MM.1S (cell line): Measurements from ENCODE around the gene FAM120A.

Experiments
- DNase-seq: peaks from one replicate; pipeline ENCODE4 v3.0.0-alpha.2; 2015
- H2AFZ ChIP-seq: fragments of 300-600 bp; sonication (generic); 2 replicates; pipeline ENCODE4 v1.6.0; 2016; ENCODE audit warnings: antibody characterized with exemption, low read length
- H3F3A ChIP-seq: fragments of 300-600 bp; sonication (generic); 2 replicates; pipeline ENCODE4 v1.6.1; 2016; ENCODE audit warnings: mild to moderate bottlenecking, antibody characterized with exemption, low read length, moderate library complexity, mixed read lengths; ENCODE audit not compliant: insufficient read depth
- H3K27ac ChIP-seq: fragments of 300-600 bp; sonication (generic); 2 replicates; pipeline ENCODE4 v1.5.1; 2016; ENCODE audit warnings: mild to moderate bottlenecking, low read length
- H3K27me3 ChIP-seq: fragments of 300-600 bp; sonication (generic); replicated peaks from 2 replicates; pipeline ENCODE4 v1.6.0; 2016; ENCODE audit warnings: low read length; ENCODE audit not compliant: insufficient read depth
- H3K36me3 ChIP-seq: fragments of 300-600 bp; sonication (generic); replicated peaks from 2 replicates; pipeline ENCODE4 v1.6.1; 2016; ENCODE audit warnings: mild to moderate bottlenecking, low read length, mixed read lengths; ENCODE audit not compliant: insufficient read depth
- H3K4me1 ChIP-seq: fragments of 300-600 bp; sonication (generic); 2 replicates; pipeline ENCODE4 v1.6.1; 2016; ENCODE audit warnings: low read length, mixed read lengths
- H3K4me2 ChIP-seq: fragments of 300-600 bp; sonication (generic); 2 replicates; pipeline ENCODE4 v1.6.0; 2016; ENCODE audit warnings: low read depth, low read length
- H3K4me3 ChIP-seq: fragments of 300-600 bp; sonication (generic); 2 replicates; pipeline ENCODE4 v1.5.1; 2016; ENCODE audit warnings: low read length, mixed read lengths
- H3K79me2 ChIP-seq: fragments of 300-600 bp; sonication (generic); 2 replicates; pipeline ENCODE4 v1.6.1; 2016; ENCODE audit warnings: mixed run types, low read length, mixed read lengths
- H3K9ac ChIP-seq: fragments of 300-600 bp; sonication (generic); 2 replicates; pipeline ENCODE4 v1.6.1; 2016; ENCODE audit warnings: low read length, mixed read lengths
- H3K9me2 ChIP-seq: fragments of 300-600 bp; sonication (generic); replicated peaks from 2 replicates; pipeline ENCODE4 v1.6.1; 2016; ENCODE audit warnings: mild to moderate bottlenecking, low read length, mixed read lengths; ENCODE audit not compliant: insufficient read depth
- H3K9me3 ChIP-seq: fragments of 300-600 bp; sonication (generic); replicated peaks from 2 replicates; pipeline ENCODE4 v1.6.1; 2016; ENCODE audit warnings: mild to moderate bottlenecking, low read length, mixed read lengths; ENCODE audit not compliant: insufficient read depth
- H4K20me1 ChIP-seq: fragments of 300-600 bp; sonication (generic); 2 replicates; pipeline ENCODE4 v1.6.1; 2016; ENCODE audit warnings: mild to moderate bottlenecking, low read length, moderate library complexity, mixed read lengths; ENCODE audit not compliant: insufficient read depth
- EZH2 ChIP-seq: fragments of 300-600 bp; sonication (generic); optimal IDR thresholded peaks from 2 replicates; pipeline ENCODE3; 2017; ENCODE audit warnings: low read depth, mild to moderate bottlenecking, antibody characterized with exemption, low read length, mixed read lengths
- EZH2phosphoT487 ChIP-seq: fragments of 300-600 bp; sonication (generic); IDR thresholded peaks from 2 replicates; pipeline ENCODE4 v1.6.1; 2018; ENCODE audit warnings: antibody characterized with exemption, low read length
- TF ChIP-seq, protein P1 (sequence below): fragments of 300-600 bp; sonication (generic); IDR thresholded peaks from 2 replicates; pipeline ENCODE4 v1.5.1; 2016; ENCODE audit warnings: antibody characterized with exemption, low read length, mixed read lengths

Gene FAM120A

DNA sequence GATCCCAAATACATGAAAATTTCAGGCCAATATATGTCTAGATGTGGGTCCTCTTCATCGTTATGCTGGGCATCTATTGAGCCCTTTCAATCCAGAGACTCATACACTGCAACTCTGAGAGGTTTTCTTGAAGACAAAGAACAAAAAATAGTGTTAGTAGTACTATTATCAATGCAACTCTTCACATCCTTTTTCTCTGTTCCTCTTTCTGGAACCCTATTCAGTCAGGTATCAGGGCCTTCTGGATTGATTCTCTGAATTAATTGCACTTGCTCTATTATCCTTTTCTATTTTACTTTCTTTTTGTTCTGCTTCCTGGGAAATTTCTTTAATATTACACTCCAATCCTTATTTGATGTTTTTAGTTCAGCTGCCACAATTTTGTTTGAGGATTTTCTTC lies 18.5 kb upstream of the FAM120A start:
- Histone ChIP-seq H3K27me3 (no peaks in the 10 kb centered on the region), H3K4me2 (no peak overlapping the region), H3K27ac (no peak overlapping the region), H3K9ac (no peak overlapping the region), H4K20me1 (no peaks in the 10 kb centered on the region), H3K9me3 (no peaks in the 10 kb centered on the region), H3K4me1 (no peaks in the 10 kb centered on the region), H3K79me2 (no peaks in the 10 kb centered on the region), H2AFZ (no peak overlapping the region), H3K36me3 (no peaks in the 10 kb centered on the region), H3K4me3 (no peak overlapping the region), H3K9me2 (no peaks in the 10 kb centered on the region), H3F3A (no peaks in the 10 kb centered on the region)
- no peak for DNase-seq
- TF ChIP-seq EZH2 (no peak), EZH2phosphoT487 (no peak)
- TF ChIP-seq, protein P1, sequence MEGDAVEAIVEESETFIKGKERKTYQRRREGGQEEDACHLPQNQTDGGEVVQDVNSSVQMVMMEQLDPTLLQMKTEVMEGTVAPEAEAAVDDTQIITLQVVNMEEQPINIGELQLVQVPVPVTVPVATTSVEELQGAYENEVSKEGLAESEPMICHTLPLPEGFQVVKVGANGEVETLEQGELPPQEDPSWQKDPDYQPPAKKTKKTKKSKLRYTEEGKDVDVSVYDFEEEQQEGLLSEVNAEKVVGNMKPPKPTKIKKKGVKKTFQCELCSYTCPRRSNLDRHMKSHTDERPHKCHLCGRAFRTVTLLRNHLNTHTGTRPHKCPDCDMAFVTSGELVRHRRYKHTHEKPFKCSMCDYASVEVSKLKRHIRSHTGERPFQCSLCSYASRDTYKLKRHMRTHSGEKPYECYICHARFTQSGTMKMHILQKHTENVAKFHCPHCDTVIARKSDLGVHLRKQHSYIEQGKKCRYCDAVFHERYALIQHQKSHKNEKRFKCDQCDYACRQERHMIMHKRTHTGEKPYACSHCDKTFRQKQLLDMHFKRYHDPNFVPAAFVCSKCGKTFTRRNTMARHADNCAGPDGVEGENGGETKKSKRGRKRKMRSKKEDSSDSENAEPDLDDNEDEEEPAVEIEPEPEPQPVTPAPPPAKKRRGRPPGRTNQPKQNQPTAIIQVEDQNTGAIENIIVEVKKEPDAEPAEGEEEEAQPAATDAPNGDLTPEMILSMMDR = no peak

DNA sequence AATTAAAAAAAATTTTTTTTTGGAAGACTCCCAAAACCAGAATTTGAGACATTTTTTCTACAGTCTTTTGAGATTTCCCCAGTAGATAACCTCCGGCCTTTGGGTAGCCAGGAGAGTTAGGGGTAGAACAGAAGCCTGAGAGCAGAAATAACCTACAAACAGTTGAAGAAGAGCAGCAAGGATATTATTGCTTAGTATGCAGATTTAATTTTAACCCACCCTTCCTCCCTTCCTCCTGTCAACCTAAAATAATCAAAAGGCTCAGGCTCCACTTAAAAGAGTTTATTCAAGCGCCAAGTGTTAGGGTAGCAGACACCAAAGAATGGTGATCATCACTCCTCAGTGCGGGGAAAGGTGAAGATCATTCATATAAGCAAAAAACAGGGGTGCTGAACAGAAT lies 17.4 kb upstream of the FAM120A start:
- DNase-seq = no peak
- Histone ChIP-seq H3K27me3 (no peaks in the 10 kb centered on the region), H3K4me2 (no peak overlapping the region)

DNA sequence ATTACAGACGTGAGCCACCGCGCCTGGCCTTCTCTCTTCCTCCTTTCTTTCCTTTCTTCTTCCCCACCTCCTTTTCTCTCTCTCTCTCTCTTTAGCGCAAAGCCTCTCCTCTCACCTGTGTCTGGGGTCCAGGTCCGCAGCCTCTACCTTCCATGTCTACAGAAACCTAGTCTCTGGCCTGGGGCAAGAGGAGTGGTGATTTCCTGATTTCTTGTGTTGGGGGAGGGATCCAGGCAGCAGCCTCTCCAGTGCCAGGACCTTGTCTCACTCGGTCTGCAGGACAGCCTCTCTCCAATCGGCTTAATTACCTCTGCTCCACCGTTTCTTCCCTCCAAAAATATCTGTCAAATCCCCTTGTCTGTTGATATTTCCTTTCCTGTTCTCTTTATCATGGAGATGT lies 16.1 kb upstream of the FAM120A start:
- DNase-seq = no peak
- Histone ChIP-seq H3K27ac (no peak overlapping the region), H2AFZ (no peak overlapping the region), H3F3A (no peaks in the 10 kb centered on the region), H3K4me2 (no peak overlapping the region), H3K9ac (no peak overlapping the region), H3K36me3 (no peaks in the 10 kb centered on the region), H3K4me3 (no peak overlapping the region), H4K20me1 (no peaks in the 10 kb centered on the region), H3K27me3 (no peaks in the 10 kb centered on the region), H3K4me1 (no peaks in the 10 kb centered on the region), H3K9me3 (no peaks in the 10 kb centered on the region), H3K9me2 (no peaks in the 10 kb centered on the region), H3K79me2 (no peaks in the 10 kb centered on the region)
- TF ChIP-seq EZH2 = no peak
- TF ChIP-seq EZH2phosphoT487 = no peak
- TF ChIP-seq, protein P1 = no peak

More for the DNA sequence above, 17.4 kb upstream of the FAM120A start:
- no peaks in the 10 kb centered on the region for H3K9me2 ChIP-seq
- H3K36me3 ChIP-seq = no peaks in the 10 kb centered on the region
- H3K4me3 ChIP-seq = no peak overlapping the region
- no peaks in the 10 kb centered on the region for H3K4me1 ChIP-seq
- no peaks in the 10 kb centered on the region for H3K9me3 ChIP-seq
- H3K9ac ChIP-seq = no peak overlapping the region
- H4K20me1 ChIP-seq = no peaks in the 10 kb centered on the region
- H2AFZ ChIP-seq = no peak overlapping the region
- H3K79me2 ChIP-seq = no peaks in the 10 kb centered on the region
- TF ChIP-seq EZH2phosphoT487 = no peak
- TF ChIP-seq, protein P1 = no peak
- no peak for TF ChIP-seq EZH2
- H3F3A ChIP-seq = no peaks in the 10 kb centered on the region
- H3K27ac ChIP-seq = no peak overlapping the region
